ACHN (cell line): ENCODE measurements around the gene RPS25.
"Not testable (repeated sequence)": the region's sequence is repeated elsewhere in the genome, so short reads cannot be mapped to it uniquely, and the experiment has no call there.

Experiments
- DNase-seq: peaks from one replicate; pipeline ENCODE4 v3.0.0-alpha.2; 2015
- in situ Hi-C: cut with HindIII; loops from 2 replicates; pipeline ENCODE4 v1.10.0; 2017; ENCODE audit warnings: low sequenced_read_pairs, low pct_ligation_motif_present, low pct_unique_long_range_greater_than_20kb

Gene RPS25

GRCh38 chr11:118984825-118985224 is 33.3 kb downstream of the RPS25 start:
- DNase-seq: no peak
- in situ Hi-C loops: no loop called here

- DNase-seq, in situ Hi-C loops: not testable (repeated sequence)
Measured at GRCh38 chr11:118984337-118984736, 33.8 kb downstream of the RPS25 start.

GRCh38 chr11:118980191-118980881 is 37.8 kb downstream of the RPS25 start:
- DNase-seq: no peak
- in situ Hi-C loops: no loop called here

DNA sequence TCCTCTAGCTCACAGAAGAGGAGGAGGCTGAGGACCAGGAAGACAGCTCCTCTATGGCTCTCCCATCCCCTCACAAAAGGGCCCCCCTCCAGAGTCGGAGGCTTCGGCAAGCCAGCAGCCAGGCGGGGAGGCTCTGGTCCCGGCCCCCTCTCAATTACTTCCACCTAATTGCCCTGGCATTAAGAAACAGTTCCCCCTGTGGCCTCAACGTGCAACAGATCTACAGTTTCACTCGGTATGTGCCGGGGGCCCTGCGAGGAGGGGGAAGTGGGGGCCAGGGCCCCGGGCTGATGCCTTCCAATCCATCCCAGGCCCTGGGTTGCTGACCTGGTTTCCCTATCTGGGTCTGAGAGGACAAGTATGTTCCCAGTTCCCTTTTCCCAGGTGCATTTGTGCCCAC is 38.7 kb downstream of the RPS25 start:
- DNase-seq: no peak
- in situ Hi-C loops: no loop called here

DNA sequence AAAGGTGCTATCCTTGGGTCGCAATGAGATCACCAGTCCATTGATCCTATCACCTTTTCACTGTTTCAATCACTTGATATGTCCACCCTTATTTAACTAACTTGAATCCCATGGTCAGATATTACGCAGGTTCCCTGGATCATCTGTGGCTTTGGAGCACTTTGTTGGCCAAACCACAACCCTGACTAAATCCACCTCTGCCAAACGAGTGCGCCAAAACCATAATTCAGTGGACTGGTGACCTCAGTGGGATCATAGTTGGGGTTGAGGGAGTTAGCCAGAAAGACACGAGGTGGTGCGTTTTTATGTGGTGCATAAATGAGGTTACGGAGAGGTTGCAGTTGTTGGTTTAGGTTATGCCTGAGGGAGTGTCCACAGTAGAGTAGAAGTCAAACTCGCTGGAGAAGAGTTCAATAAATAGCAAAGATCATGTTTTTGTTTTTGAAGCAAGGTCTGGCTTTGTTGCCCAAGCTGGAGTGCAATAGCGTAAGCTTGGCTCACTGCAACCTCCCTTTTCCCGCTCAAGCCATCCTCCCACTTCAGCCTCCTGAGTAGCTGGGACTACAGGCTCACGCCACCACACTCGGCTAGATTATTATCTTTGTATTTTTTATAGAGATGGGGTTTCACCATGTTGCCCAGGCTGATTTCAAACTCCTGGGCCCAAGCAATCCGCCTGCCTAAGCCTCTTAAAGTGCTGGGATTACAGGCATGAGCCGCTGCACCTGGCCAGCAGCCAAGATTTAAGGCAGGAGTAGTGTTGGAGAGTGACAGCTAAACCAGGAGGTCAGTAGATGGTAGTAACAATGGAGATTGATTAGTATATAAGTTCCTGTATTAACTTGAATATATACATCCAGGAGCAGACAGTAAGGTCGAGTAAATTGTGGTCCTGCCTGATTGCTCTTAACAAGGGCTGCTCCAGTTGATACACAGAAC is 42.1 kb downstream of the RPS25 start:
- in situ Hi-C loops: no loop called here
- no peak for DNase-seq

- in situ Hi-C loops: no loop called here
- DNase-seq: no peak
Measured at GRCh38 chr11:118973985-118974384, 44.2 kb downstream of the RPS25 start.

DNA sequence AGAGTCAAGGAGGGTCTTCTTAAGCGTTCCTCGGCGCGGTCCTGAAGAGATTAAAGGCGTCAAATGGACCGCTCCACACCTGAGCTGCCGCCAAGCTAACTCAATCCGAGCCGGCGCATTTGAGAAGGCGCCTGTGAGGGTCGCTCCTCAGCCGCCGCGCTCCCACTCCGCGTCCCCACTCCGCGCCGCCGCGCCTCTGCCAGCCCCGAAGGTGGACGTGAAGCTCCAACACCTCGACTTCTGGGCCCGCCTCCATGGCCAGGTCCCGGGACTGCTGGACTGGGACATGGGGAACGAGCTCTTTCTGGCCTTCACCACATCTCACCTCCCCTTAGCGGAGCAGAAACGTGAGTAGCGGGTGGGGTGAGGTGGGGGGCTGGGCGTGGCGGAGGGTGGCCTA is 46.5 kb downstream of the RPS25 start, which contains the start of gene FOXR1:
Gene FOXR1 (plus strand): TSS at position 116 of the 400 bp plus-strand sequence. CDS start 171 bp downstream, at position 287.
- in situ Hi-C loops: no loop called here
- no peak for DNase-seq

DNA sequence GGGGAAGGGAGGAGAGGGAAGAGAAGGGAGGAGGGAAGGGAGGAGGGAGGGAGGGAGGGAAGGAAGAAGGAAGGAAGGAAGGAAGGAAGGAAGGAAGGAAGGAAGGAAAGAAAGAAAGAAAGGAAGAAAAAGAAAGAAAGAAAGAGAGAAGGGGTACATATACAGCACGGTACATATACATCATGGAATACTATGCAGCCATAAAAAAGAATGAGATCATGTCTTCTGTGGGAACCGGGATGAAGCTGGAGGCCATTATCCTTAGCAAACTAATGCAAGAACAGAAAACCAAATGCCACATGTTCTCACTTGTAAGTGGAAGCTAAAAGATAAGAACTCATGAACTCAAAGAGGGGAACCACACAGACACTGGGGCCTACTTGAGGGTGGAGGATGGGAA is 48.6 kb downstream of the RPS25 start:
- DNase-seq, in situ Hi-C loops: not testable (repeated sequence)
